Colonic mucosa (tissue), 4 donors: Measurements from ENCODE around the gene MFAP3. TPM values are rescaled to one million over a fixed set of nuclear protein-coding genes. Genes with fewer than 3 reads are reported as not detected.
A peak's percentile ranks its signal among the peaks of the same experiment; 100 is the strongest.

Source experiments
- DNase-seq: peaks from one replicate; pipeline ENCODE4 v3.0.0-alpha.2; 2020
- H3K27ac ChIP-seq: fragments of 200-600 bp; one replicate; pipeline ENCODE4 v1.8.0; 2021
- H3K27me3 ChIP-seq: fragments of 200-600 bp; one replicate; pipeline ENCODE4 v1.8.0; 2021
- H3K36me3 ChIP-seq: fragments of 200-600 bp; one replicate; pipeline ENCODE4 v1.8.0; 2021
- H3K4me1 ChIP-seq: fragments of 200-600 bp; one replicate; pipeline ENCODE4 v1.8.0; 2021; ENCODE audit warnings: mild to moderate bottlenecking
- H3K4me3 ChIP-seq: fragments of 200-600 bp; one replicate; pipeline ENCODE4 v1.8.0; 2021
- H3K9ac ChIP-seq, 2 donors: one replicate each; pipeline ENCODE4 v1.7.0; 2013; ENCODE audit warnings: control low read depth in 2 of 2, low read depth in 2 of 2, low read length in 2 of 2
- H3K9me3 ChIP-seq: fragments of 200-600 bp; one replicate; pipeline ENCODE4 v1.8.0; 2021
- intact Hi-C: fragments of 100-400 bp; cut with DNase I; formaldehyde crosslinking; loops from one replicate; pipeline ENCODE4 v1.14.1; 2022
- total RNA-seq, 2 donors: library from RNA; stranded (reverse); fragmentation: NEBNext Ultra II Directional in 1 of 2; extraction: Animal tissue kit (Norgen Biotek cat#: 25700) in 1 of 2; gene quantifications; one replicate each; pipeline ENCODE4 v1.2.1, GENCODE V29; 2021
- TF ChIP-seq, protein P1 (sequence below): fragments of 200-600 bp; IDR thresholded peaks from one replicate; pipeline ENCODE4 v1.8.0; 2022; ENCODE audit warnings: antibody characterized with exemption, mild to moderate bottlenecking
- donor health status: healthy.
- donor health status: DM: no; HTN: no; CAD: no.
- donor health status: DM: no; HTN: no; CAD: no.

Gene MFAP3
- 10 to 100 TPM; 20.0 to 32.4 TPM for total RNA-seq

DNA sequence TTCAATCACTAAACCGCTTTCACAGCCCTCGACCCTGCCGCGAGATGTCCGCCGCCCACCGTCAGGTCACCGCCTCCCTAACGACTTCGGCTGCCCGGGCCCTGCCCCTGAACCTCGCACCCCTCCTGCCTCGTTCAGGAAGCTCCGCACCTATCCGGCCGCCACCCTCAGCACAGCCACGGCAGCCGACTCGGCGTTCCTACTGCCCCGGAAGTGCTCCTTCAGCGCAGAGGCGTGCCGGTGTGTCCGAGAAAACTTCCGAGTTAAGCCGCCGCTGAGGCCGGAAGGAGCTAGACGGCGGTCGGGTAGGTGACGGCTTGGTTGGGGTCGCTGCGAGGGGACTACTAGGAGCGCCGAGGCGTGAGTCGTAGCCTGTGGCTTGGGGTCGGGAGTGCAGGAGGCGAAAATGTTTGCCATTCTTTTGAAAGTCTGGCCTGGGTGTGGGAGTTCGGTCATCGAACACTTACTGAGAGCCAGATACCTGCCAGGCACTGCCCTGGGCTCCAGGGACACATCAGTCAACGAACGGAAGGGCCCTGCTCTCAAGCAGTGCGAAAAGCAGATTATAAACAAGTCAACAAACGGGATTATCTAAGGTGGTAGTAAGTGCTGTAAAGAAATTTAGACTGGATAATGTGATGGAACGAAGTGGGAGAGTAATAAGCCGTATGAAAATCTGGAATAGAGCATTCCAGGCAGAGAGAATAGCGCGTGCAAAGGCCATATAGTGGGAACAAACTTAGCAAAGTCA, at the start of gene MFAP3, which contains the start of gene FAM114A2:
MFAP3 (plus strand) TSS at position 261 of the 751 bp plus-strand sequence. CDS start 10,756 bp downstream, outside the sequence.
FAM114A2 (minus strand) TSS at position 204 of the 751 bp plus-strand sequence. CDS start 3,957 bp downstream, outside the sequence.
- intact Hi-C loops: no loop called here

DNA sequence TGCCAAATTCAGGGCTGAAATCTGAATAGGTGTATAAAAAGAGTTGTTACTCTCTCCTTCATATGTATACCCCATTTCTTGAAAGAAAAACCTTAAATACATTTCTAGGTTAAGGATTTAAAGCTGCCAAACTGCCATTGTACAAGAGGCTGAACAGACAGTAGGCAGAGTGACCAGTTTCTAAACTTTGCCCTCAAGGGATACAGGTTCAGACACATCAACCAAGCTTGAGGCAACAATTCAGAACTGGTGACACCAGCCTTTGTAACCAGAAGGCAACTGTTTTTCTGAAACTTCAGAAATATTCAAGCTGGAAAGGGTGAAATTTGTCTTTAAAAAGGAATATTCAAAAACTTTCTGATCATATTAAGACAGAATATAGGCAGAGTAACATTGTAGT, 47.6 kb upstream of the MFAP3 start:
- DNase-seq: no peak
- H3K27ac ChIP-seq: no peak overlapping the region
- H3K36me3 ChIP-seq: no peaks in the 10 kb centered on the region
- TF ChIP-seq, protein P1, sequence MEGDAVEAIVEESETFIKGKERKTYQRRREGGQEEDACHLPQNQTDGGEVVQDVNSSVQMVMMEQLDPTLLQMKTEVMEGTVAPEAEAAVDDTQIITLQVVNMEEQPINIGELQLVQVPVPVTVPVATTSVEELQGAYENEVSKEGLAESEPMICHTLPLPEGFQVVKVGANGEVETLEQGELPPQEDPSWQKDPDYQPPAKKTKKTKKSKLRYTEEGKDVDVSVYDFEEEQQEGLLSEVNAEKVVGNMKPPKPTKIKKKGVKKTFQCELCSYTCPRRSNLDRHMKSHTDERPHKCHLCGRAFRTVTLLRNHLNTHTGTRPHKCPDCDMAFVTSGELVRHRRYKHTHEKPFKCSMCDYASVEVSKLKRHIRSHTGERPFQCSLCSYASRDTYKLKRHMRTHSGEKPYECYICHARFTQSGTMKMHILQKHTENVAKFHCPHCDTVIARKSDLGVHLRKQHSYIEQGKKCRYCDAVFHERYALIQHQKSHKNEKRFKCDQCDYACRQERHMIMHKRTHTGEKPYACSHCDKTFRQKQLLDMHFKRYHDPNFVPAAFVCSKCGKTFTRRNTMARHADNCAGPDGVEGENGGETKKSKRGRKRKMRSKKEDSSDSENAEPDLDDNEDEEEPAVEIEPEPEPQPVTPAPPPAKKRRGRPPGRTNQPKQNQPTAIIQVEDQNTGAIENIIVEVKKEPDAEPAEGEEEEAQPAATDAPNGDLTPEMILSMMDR: no peak
- no peak overlapping the region for H3K4me3 ChIP-seq
- no peak overlapping the region for H3K9ac ChIP-seq
- H3K27me3 ChIP-seq: no peaks in the 10 kb centered on the region
- no peaks in the 10 kb centered on the region for H3K4me1 ChIP-seq
- intact Hi-C loops: no loop called here
- H3K9me3 ChIP-seq: no peaks in the 10 kb centered on the region

More for the DNA sequence above, at the start of gene MFAP3, which contains the start of gene FAM114A2:
- peak; percentile 94 for DNase-seq
- H3K36me3 ChIP-seq: no peaks in the 10 kb centered on the region
- peak within 1 kb of the TSS; percentile 80 to 86 for H3K9ac ChIP-seq
- H3K27me3 ChIP-seq: no peaks in the 10 kb centered on the region
- peak within 1 kb of the TSS; percentile 94 for H3K27ac ChIP-seq
- TF ChIP-seq, protein P1: no peak
- H3K9me3 ChIP-seq: no peaks in the 10 kb centered on the region
- no peaks in the 10 kb centered on the region for H3K4me1 ChIP-seq
- H3K4me3 ChIP-seq: peak within 1 kb of the TSS; percentile 68

DNA sequence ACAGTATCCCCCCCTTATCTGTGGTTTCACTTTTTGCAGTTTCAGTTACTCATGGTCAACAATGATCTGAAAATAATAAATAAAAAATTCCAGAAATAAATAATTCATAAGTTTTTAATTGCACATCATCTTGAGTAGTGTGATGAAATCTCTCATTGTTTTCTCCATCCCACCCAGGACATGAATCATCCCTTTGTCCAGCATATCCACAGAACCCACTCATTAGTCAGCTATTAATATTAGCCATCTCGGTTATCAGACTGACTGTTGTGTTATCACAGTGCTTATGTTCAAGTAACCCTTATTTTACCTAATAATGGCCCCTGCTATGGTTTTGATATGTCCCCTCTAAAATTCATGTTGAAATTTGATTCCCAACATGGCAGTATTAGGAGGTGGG, 40.8 kb upstream of the MFAP3 start:
- Histone ChIP-seq H3K9ac (no peak overlapping the region), H3K9me3 (no peaks in the 10 kb centered on the region), H3K27me3 (no peaks in the 10 kb centered on the region), H3K4me3 (no peak overlapping the region), H3K4me1 (no peaks in the 10 kb centered on the region), H3K27ac (no peak overlapping the region), H3K36me3 (no peaks in the 10 kb centered on the region)
- intact Hi-C loops: no loop called here
- DNase-seq: no peak
- TF ChIP-seq, protein P1: no peak

DNA sequence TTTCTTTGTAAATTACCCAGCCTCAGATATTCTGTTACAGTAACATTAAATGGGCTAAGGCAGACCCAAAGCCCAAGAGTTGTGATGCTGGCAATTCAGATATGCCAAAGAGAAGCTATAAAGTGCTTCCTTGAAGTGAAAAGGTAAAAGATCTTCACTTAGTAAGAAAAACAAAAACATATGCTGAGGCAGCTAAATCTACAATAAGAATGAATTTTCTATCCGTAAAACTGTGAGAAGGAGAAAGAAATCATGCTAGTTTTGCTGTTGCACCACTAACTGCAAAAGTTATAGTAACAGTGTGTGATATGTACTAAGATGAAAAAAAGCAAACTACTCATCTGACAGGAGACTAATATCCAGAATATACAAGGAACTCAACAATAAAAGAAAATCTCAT, 40.0 kb upstream of the MFAP3 start:
- no peaks in the 10 kb centered on the region for H3K36me3 ChIP-seq
- DNase-seq: no peak
- intact Hi-C loops: no loop called here
- no peak overlapping the region for H3K27ac ChIP-seq
- no peak overlapping the region for H3K9ac ChIP-seq
- no peaks in the 10 kb centered on the region for H3K27me3 ChIP-seq
- H3K4me1 ChIP-seq: no peaks in the 10 kb centered on the region
- H3K4me3 ChIP-seq: no peak overlapping the region
- TF ChIP-seq, protein P1: no peak
- H3K9me3 ChIP-seq: no peaks in the 10 kb centered on the region

DNA sequence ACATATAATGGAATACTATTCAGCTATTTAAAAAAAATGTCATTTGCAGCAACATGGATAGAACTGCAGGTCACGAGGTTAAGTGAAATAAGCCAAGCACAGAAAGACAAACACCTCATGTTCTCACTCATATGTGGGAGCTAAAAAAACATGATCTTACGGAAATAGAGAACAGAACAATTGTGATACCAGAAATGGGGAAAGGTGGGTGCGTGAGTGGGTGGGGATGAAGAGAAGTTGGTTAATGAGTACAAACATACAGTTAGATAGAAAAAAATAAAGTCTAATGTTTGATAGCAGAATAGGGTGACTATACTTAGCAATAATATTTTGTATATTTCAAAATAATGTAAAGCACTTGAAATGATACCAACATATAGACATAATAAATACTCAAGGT, 38.8 kb upstream of the MFAP3 start:
- no peak for DNase-seq

More for the DNA sequence above, 38.8 kb upstream of the MFAP3 start:
- H3K9me3 ChIP-seq: no peaks in the 10 kb centered on the region
- H3K4me3 ChIP-seq: no peak overlapping the region
- no peak overlapping the region for H3K9ac ChIP-seq
- H3K27ac ChIP-seq: no peak overlapping the region
- intact Hi-C loops: no loop called here
- TF ChIP-seq, protein P1: no peak
- no peaks in the 10 kb centered on the region for H3K4me1 ChIP-seq
- H3K36me3 ChIP-seq: no peaks in the 10 kb centered on the region
- H3K27me3 ChIP-seq: no peaks in the 10 kb centered on the region
